MM.1S (cell line): ENCODE data around the gene HIGD1C.

Source experiments
- EZH2 ChIP-seq: fragments of 300-600 bp; sonication (generic); optimal IDR thresholded peaks from 2 replicates; pipeline ENCODE3; 2017; ENCODE audit warnings: low read depth, mild to moderate bottlenecking, antibody characterized with exemption, low read length, mixed read lengths
- EZH2phosphoT487 ChIP-seq: fragments of 300-600 bp; sonication (generic); IDR thresholded peaks from 2 replicates; pipeline ENCODE4 v1.6.1; 2018; ENCODE audit warnings: antibody characterized with exemption, low read length

GRCh38 chr12:50925342-50925651 lies 27.0 kb upstream of the HIGD1C start:
- TF ChIP-seq EZH2phosphoT487 (no peak), EZH2 (no peak)
